Endothelial cell of umbilical vein (primary cell): Measurements from ENCODE around the gene MMP24. TPM values are rescaled to one million over a fixed set of nuclear protein-coding genes. Genes with fewer than 3 reads are reported as not detected.

Experiments used
- BruUV-seq: library from RNA; stranded (reverse); fragments of 400-500 nt; replicated peaks from 2 replicates; lab custom pipeline; 2021; lab: Mats Ljungman, UMichigan
- CTCF ChIA-PET: fragments of 300-600, 350-600 bp; sonication (Branson Sonifier 250); formaldehyde crosslinking; loops from one replicate; lab custom pipeline; 2021; ENCODE audit warnings: antibody characterized with exemption, inconsistent platforms; lab: Charles Lee
- POLR2A ChIA-PET: fragments of 300-600, 350-600 bp; sonication (Branson Sonifier 250); formaldehyde crosslinking; loops from one replicate; lab custom pipeline; 2021; ENCODE audit warnings: antibody characterized with exemption, inconsistent platforms; lab: Charles Lee
- DNase-seq: peaks from one replicate; pipeline ENCODE4 v3.0.0-alpha.2; 2011; ENCODE audit warnings: low read depth, low spot score
- FAIRE-seq: peaks from 2 replicates; lab custom pipeline; 2011; peaks lifted over from hg19 to GRCh38; lab: Jason Lieb, UNC
- H2AFZ ChIP-seq: 2 replicates; pipeline ENCODE4 v1.6.0; 2012; ENCODE audit warnings: low read depth, low read length, control low read depth, inconsistent platforms
- H3K27ac ChIP-seq: 2 replicates; pipeline ENCODE4 v1.5.1; 2011; ENCODE audit warnings: low read depth, mild to moderate bottlenecking, control low read depth, low read length, moderate library complexity; ENCODE audit not compliant: insufficient read depth
- H3K27me3 ChIP-seq, 2 experiments: 2 replicates each; pipeline versions ENCODE4 v1.6.0 to v1.6.1; 2011; ENCODE audit warnings: low read length in 2 of 2, mixed read lengths in 1 of 2; ENCODE audit not compliant: control insufficient read depth in 2 of 2, insufficient read depth in 2 of 2
- H3K36me3 ChIP-seq, 2 experiments: 2 replicates in 1 of 2; 3 replicates in 1 of 2; pipeline ENCODE4 v1.5.1; 2011; ENCODE audit warnings: low read length in 2 of 2, mild to moderate bottlenecking in 1 of 2, moderate library complexity in 1 of 2; ENCODE audit not compliant: control insufficient read depth in 2 of 2, insufficient read depth in 2 of 2; ENCODE audit errors: extremely low read depth in 1 of 2
- H3K4me1 ChIP-seq: 3 replicates; pipeline ENCODE4 v1.5.1; 2011; ENCODE audit warnings: mild to moderate bottlenecking, low read length; ENCODE audit not compliant: control insufficient read depth, insufficient read depth; ENCODE audit errors: extremely low read depth
- H3K4me2 ChIP-seq: 2 replicates; pipeline ENCODE4 v1.6.1; 2011; ENCODE audit warnings: low read length, control low read depth, mixed read lengths; ENCODE audit not compliant: insufficient read depth
- H3K4me3 ChIP-seq, 3 experiments: fragments of 200-600 bp in 1 of 3; sonication (generic), shearing (Covaris generic) in 1 of 3; replicated peaks in 1 of 3; 2 replicates each; pipeline ENCODE4 v1.5.1; 2011 to 2016; ENCODE audit warnings: control low read depth in 3 of 3, low read length in 3 of 3, mild to moderate bottlenecking in 2 of 3, inconsistent platforms in 1 of 3, low read depth in 1 of 3, moderate library complexity in 1 of 3; ENCODE audit not compliant: insufficient read depth in 1 of 3
- H3K79me2 ChIP-seq: 2 replicates; pipeline ENCODE4 v1.6.0; 2012; ENCODE audit warnings: low read length, inconsistent platforms; ENCODE audit not compliant: control insufficient read depth, insufficient read depth
- H3K9ac ChIP-seq: replicated peaks from 2 replicates; pipeline ENCODE3; 2011; ENCODE audit warnings: low read length, control low read depth; ENCODE audit not compliant: insufficient read depth; ENCODE audit errors: extremely low read depth
- H3K9me1 ChIP-seq: replicated peaks from 3 replicates; pipeline ENCODE4 v1.6.0; 2011; ENCODE audit warnings: mild to moderate bottlenecking, low read length; ENCODE audit not compliant: control insufficient read depth, insufficient read depth; ENCODE audit errors: extremely low read depth
- H3K9me3 ChIP-seq: replicated peaks from 2 replicates; pipeline ENCODE4 v1.5.1; 2012; ENCODE audit warnings: low read length, inconsistent platforms; ENCODE audit not compliant: control insufficient read depth, insufficient read depth
- H4K20me1 ChIP-seq: replicated peaks from 2 replicates; pipeline ENCODE3; 2011; ENCODE audit warnings: mild to moderate bottlenecking, low read length; ENCODE audit not compliant: control insufficient read depth, insufficient read depth; ENCODE audit errors: extremely low read depth
- EZH2 ChIP-seq: IDR thresholded peaks from 2 replicates; pipeline ENCODE4 v1.6.1; 2012; ENCODE audit warnings: borderline replicate concordance, low read depth, mild to moderate bottlenecking, moderate library complexity, low read length, inconsistent platforms; ENCODE audit not compliant: severe bottlenecking
- FOS ChIP-seq: IDR thresholded peaks from 2 replicates; pipeline ENCODE4 v1.6.1; 2011; ENCODE audit warnings: mild to moderate bottlenecking, low read length, moderate library complexity, borderline replicate concordance; ENCODE audit not compliant: insufficient read depth
- GATA2 ChIP-seq: IDR thresholded peaks from 2 replicates; pipeline ENCODE4 v1.7.0; 2011; ENCODE audit warnings: low read depth, mild to moderate bottlenecking, moderate library complexity, mixed read lengths, low read length; ENCODE audit not compliant: insufficient read length, insufficient read depth
- MAX ChIP-seq: IDR thresholded peaks from 2 replicates; pipeline ENCODE4 v1.6.1; 2011; ENCODE audit not compliant: insufficient read depth, insufficient read length
- MYC ChIP-seq: IDR thresholded peaks from one replicate; pipeline ENCODE4 v1.6.1; 2011; ENCODE audit warnings: mild to moderate bottlenecking, low read depth, low read length
- POLR2AphosphoS5 ChIP-seq: IDR thresholded peaks from 2 replicates; pipeline ENCODE4 v1.6.1; 2012; ENCODE audit warnings: low read depth, mild to moderate bottlenecking, control low read depth, low read length, moderate library complexity; ENCODE audit not compliant: insufficient read depth
- dilution Hi-C: fragments of 300-500 bp; cut with MboI; formaldehyde crosslinking; loops from one replicate; pipeline ENCODE4 v1.15.0; 2019; ENCODE audit warnings: low sequenced_read_pairs; ENCODE audit not compliant: extremely low pct_ligation_motif_present
- intact Hi-C: fragments of 100-400 bp; cut with micrococcal nuclease; formaldehyde crosslinking; loops from one replicate; pipeline ENCODE4 v1.10.0; 2022
- polyA plus RNA-seq, 4 experiments: library from polyadenylated mRNA; depleted of rRNA in 3 of 4; stranded (reverse) in 3 of 4; unstranded in 1 of 4; fragments of >200 nt; gene quantifications; 2 replicates each; pipeline versions ENCODE4 v1.2.1 to v1.2.3, GENCODE V29; 2011 to 2012; ENCODE audit warnings: missing spikeins in 1 of 4
- total RNA-seq: library from RNA; stranded (reverse); gene quantifications from 2 replicates; pipeline ENCODE4 v1.2.3, GENCODE V29; 2021
- TF ChIP-seq, protein P1 (sequence below), 2 donors: IDR thresholded peaks; 1 replicate in 1 of 2; 2 replicates in 1 of 2; pipeline ENCODE4 v1.5.1; 2011; ENCODE audit warnings: low read length in 2 of 2, mild to moderate bottlenecking in 2 of 2, moderate library complexity in 2 of 2, control low read depth in 1 of 2, inconsistent platforms in 1 of 2, low read depth in 1 of 2; ENCODE audit not compliant: insufficient read depth in 1 of 2; ENCODE audit errors: extremely low read depth in 1 of 2

Gene MMP24
- total and polyA plus RNA-seq, 2 donors (not counting 3 experiments of a cell fraction or from before 2014, with no cell fraction given) = 0.27 to 0.54 TPM

GRCh38 chr20:35277127-35277526 lies 50.6 kb downstream of the MMP24 start:
- TF ChIP-seq EZH2 = no peak
- no peak for TF ChIP-seq GATA2
- TF ChIP-seq MYC = no peak
- no peak for TF ChIP-seq MAX
- TF ChIP-seq POLR2AphosphoS5 = no peak
- TF ChIP-seq, protein P1, sequence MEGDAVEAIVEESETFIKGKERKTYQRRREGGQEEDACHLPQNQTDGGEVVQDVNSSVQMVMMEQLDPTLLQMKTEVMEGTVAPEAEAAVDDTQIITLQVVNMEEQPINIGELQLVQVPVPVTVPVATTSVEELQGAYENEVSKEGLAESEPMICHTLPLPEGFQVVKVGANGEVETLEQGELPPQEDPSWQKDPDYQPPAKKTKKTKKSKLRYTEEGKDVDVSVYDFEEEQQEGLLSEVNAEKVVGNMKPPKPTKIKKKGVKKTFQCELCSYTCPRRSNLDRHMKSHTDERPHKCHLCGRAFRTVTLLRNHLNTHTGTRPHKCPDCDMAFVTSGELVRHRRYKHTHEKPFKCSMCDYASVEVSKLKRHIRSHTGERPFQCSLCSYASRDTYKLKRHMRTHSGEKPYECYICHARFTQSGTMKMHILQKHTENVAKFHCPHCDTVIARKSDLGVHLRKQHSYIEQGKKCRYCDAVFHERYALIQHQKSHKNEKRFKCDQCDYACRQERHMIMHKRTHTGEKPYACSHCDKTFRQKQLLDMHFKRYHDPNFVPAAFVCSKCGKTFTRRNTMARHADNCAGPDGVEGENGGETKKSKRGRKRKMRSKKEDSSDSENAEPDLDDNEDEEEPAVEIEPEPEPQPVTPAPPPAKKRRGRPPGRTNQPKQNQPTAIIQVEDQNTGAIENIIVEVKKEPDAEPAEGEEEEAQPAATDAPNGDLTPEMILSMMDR (IDR thresholded peaks at IDR 0.05; ENCODE audit: extremely low read depth in 1 of 2, insufficient read depth in 1 of 2, low read depth in 1 of 2, low read length in 2 of 2) = no peak
- TF ChIP-seq FOS = no peak
- peak overlapping the region; percentile 61 for H3K4me2 ChIP-seq
- H3K9ac ChIP-seq = peak overlapping the region; percentile 88
- H3K27ac ChIP-seq = peak overlapping the region; percentile 89
- peaks cover 16 to 25% of the 10 kb centered on the region in 2 experiments for H3K36me3 ChIP-seq
- H3K9me3 ChIP-seq = no peaks in the 10 kb centered on the region
- dilution Hi-C loops = no loop called here
- peak; percentile 21 for FAIRE-seq
- H4K20me1 ChIP-seq = no peaks in the 10 kb centered on the region
- H3K4me3 ChIP-seq = peak overlapping the region; percentile 11 to 80 (median 79)
- no peak for DNase-seq
- no peaks in the 10 kb centered on the region for H3K9me1 ChIP-seq
- H3K27me3 ChIP-seq = no peaks in the 10 kb centered on the region
- intact Hi-C loops = no loop called here
- POLR2A ChIA-PET = interaction anchor here (1.3 kb wide), 1 partner anchor 28 kb away, joined by 3 read pairs; no protein-coding TSS in a partner anchor
- no peak overlapping the region for H2AFZ ChIP-seq
- H3K79me2 ChIP-seq = peaks cover 23% of the 10 kb centered on the region
- BruUV-seq = TSS peak; percentile 45
- CTCF ChIA-PET = interaction anchor here (1.1 to 2.7 kb wide), 9 partner anchors 26 to 181 kb away, joined by 3 to 15 read pairs (median 5); no protein-coding TSS in a partner anchor
- peaks cover 7% of the 10 kb centered on the region for H3K4me1 ChIP-seq
